Measurements from ENCODE around the gene CC2D1A. TPM values are rescaled to one million over a fixed set of nuclear protein-coding genes. Genes with fewer than 3 reads are reported as not detected.

Gene CC2D1A
- total RNA-seq, 1 donor = 16.6 TPM

- TF ChIP-seq, protein P1, sequence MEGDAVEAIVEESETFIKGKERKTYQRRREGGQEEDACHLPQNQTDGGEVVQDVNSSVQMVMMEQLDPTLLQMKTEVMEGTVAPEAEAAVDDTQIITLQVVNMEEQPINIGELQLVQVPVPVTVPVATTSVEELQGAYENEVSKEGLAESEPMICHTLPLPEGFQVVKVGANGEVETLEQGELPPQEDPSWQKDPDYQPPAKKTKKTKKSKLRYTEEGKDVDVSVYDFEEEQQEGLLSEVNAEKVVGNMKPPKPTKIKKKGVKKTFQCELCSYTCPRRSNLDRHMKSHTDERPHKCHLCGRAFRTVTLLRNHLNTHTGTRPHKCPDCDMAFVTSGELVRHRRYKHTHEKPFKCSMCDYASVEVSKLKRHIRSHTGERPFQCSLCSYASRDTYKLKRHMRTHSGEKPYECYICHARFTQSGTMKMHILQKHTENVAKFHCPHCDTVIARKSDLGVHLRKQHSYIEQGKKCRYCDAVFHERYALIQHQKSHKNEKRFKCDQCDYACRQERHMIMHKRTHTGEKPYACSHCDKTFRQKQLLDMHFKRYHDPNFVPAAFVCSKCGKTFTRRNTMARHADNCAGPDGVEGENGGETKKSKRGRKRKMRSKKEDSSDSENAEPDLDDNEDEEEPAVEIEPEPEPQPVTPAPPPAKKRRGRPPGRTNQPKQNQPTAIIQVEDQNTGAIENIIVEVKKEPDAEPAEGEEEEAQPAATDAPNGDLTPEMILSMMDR (IDR thresholded peaks at IDR 0.05; ENCODE audit: insufficient read depth, low read length) = no peak
- no peak for DNase-seq (ENCODE audit: low read depth)
- no peak overlapping the region for H3K4me3 ChIP-seq (ENCODE audit: low read depth, low read length)
Observed at GRCh38 chr19:13877303-13877702, 28.7 kb upstream of the CC2D1A start.

- peak; percentile 96 for DNase-seq (ENCODE audit: low read depth)
- H3K4me3 ChIP-seq (ENCODE audit: low read depth, low read length) = peak overlapping the region; percentile 47
- TF ChIP-seq, protein P1 (IDR thresholded peaks at IDR 0.05; ENCODE audit: insufficient read depth, low read length) = peak; percentile 89
Observed at GRCh38 chr19:13880059-13881043, 25.6 kb upstream of the CC2D1A start.

GRCh38 chr19:13881251-13881691, 24.7 kb upstream of the CC2D1A start:
- DNase-seq (ENCODE audit: low read depth) = no peak
- H3K4me3 ChIP-seq (ENCODE audit: low read depth, low read length) = no peak overlapping the region
- TF ChIP-seq, protein P1 (IDR thresholded peaks at IDR 0.05; ENCODE audit: insufficient read depth, low read length) = no peak

GRCh38 chr19:13881692-13882418, 24.1 kb upstream of the CC2D1A start:
- no peak overlapping the region for H3K4me3 ChIP-seq (ENCODE audit: low read depth, low read length)
- DNase-seq (ENCODE audit: low read depth) = peak; percentile 23
- TF ChIP-seq, protein P1 (IDR thresholded peaks at IDR 0.05; ENCODE audit: insufficient read depth, low read length) = no peak

GRCh38 chr19:13882419-13882795, 23.6 kb upstream of the CC2D1A start:
- no peak for DNase-seq (ENCODE audit: low read depth)
- no peak overlapping the region for H3K4me3 ChIP-seq (ENCODE audit: low read depth, low read length)
- TF ChIP-seq, protein P1 (IDR thresholded peaks at IDR 0.05; ENCODE audit: insufficient read depth, low read length) = no peak

GRCh38 chr19:13882836-13883235, 23.2 kb upstream of the CC2D1A start:
- no peak for DNase-seq (ENCODE audit: low read depth)
- TF ChIP-seq, protein P1 (IDR thresholded peaks at IDR 0.05; ENCODE audit: insufficient read depth, low read length) = no peak
- no peak overlapping the region for H3K4me3 ChIP-seq (ENCODE audit: low read depth, low read length)
